Measurements from ENCODE around the gene BABAM2. TPM values are rescaled to one million over a fixed set of nuclear protein-coding genes. Genes with fewer than 3 reads are reported as not detected.

BABAM2 gene
- total and polyA plus RNA-seq, 9 of the 15 experiments (the other 6 are each of a cell fraction or from before 2014, with no cell fraction given) = 10.9 to 37.4 (median 25.6) TPM

- TF ChIP-seq ZBTB34 (CRISPR knock-in tag; IDR thresholded peaks at IDR 0.05) (no peak), NCOR1 (IDR thresholded peaks at IDR 0.05) (peak; percentile 21; the same call in 1 of the 2 replicates), TFAP4 (CRISPR knock-in tag; IDR thresholded peaks at IDR 0.05; ENCODE audit: borderline replicate concordance) (peak; percentile 55; the same call in 1 of the 2 replicates), RBM17 (IDR thresholded peaks at IDR 0.05; ENCODE audit: borderline replicate concordance, low read depth, low read length) (no peak), PURB (CRISPR knock-in tag; IDR thresholded peaks at IDR 0.05; ENCODE audit: low read depth) (no peak), ZBED1 (IDR thresholded peaks at IDR 0.05) (no peak), ZNF121 (CRISPR knock-in tag; conservative IDR thresholded peaks at IDR 0.05) (no peak), ETV6 (IDR thresholded peaks at IDR 0.05; ENCODE audit: borderline replicate concordance in 1 of 2, low read depth in 2 of 2, low read length in 1 of 2) (no peak), ETV6 (CRISPR knock-in tag; IDR thresholded peaks at IDR 0.05; ENCODE audit: borderline replicate concordance) (no peak), ATF2 (CRISPR knock-in tag; IDR thresholded peaks at IDR 0.05) (peak; percentile 53; the same call in 1 of the 2 replicates), PYGO2 (tag; IDR thresholded peaks at IDR 0.05) (no peak), CREB1 (IDR thresholded peaks at IDR 0.05) (peak; percentile 100), CREB1 (CRISPR knock-in tag; IDR thresholded peaks at IDR 0.05) (peak; percentile 98), NFYB (IDR thresholded peaks at IDR 0.05; ENCODE audit: extremely low read depth, insufficient read length) (no peak), GATAD2B (IDR thresholded peaks at IDR 0.05; ENCODE audit: borderline replicate concordance) (no peak), TCFL5 (CRISPR knock-in tag; conservative IDR thresholded peaks at IDR 0.05) (no peak), ZNF766 (CRISPR knock-in tag; conservative IDR thresholded peaks at IDR 0.05) (no peak), EP300 (IDR thresholded peaks at IDR 0.05; ENCODE audit: low read length) (no peak), GTF2A2 (tag; IDR thresholded peaks at IDR 0.05) (no peak), ZNF444 (CRISPR knock-in tag; IDR thresholded peaks at IDR 0.05) (no peak), NELFE (IDR thresholded peaks at IDR 0.05; ENCODE audit: insufficient read depth, insufficient read length) (no peak), MCM5 (IDR thresholded peaks at IDR 0.05; ENCODE audit: low read depth) (no peak)
Measured at GRCh38 chr2:27890924-27891672, 569 bp downstream of the BABAM2 start (continued).
